HFFc6 (cell line): ENCODE measurements around the gene MACROH2A1. TPM values are rescaled to one million over a fixed set of nuclear protein-coding genes. Genes with fewer than 3 reads are reported as not detected.

Experiments
- DNase-seq: peaks from one replicate; pipeline ENCODE4 v3.0.0-alpha.2; 2018
- H3K27ac Mint-ChIP-seq: 2 replicates; pipeline ENCODE4 v1.8.0; 2020; ENCODE audit warnings: mild to moderate bottlenecking, mixed read lengths
- H3K27me3 Mint-ChIP-seq: 2 replicates; pipeline ENCODE4 v1.8.0; 2021; ENCODE audit warnings: mild to moderate bottlenecking, moderate library complexity, mixed read lengths; ENCODE audit not compliant: insufficient read depth
- H3K36me3 Mint-ChIP-seq: 2 replicates; pipeline ENCODE4 v1.8.0; 2021; ENCODE audit warnings: low read depth, mixed read lengths
- H3K4me1 Mint-ChIP-seq: 2 replicates; pipeline ENCODE4 v1.8.0; 2020; ENCODE audit warnings: low read depth, mixed read lengths
- H3K4me3 Mint-ChIP-seq: 2 replicates; pipeline ENCODE4 v1.8.0; 2020; ENCODE audit warnings: mild to moderate bottlenecking, moderate library complexity, mixed read lengths
- H3K9me3 Mint-ChIP-seq: 2 replicates; pipeline ENCODE4 v1.8.0; 2020; ENCODE audit warnings: mild to moderate bottlenecking, mixed read lengths
- CTCF ChIP-seq: fragments of 200-600 bp; sonication (generic); IDR thresholded peaks from 2 replicates; pipeline ENCODE4 v1.5.0; 2021; ENCODE audit warnings: antibody characterized with exemption, mild to moderate bottlenecking
- total RNA-seq, 6 experiments: library from RNA; stranded (reverse); fragmentation: NEBNext Ultra II Directional; extraction: Animal tissue kit (Norgen Biotek cat#: 25700); gene quantifications; 2 replicates in 1 of 6; 3 replicates in 5 of 6; pipeline ENCODE4 v1.2.3, GENCODE V29; 2021

Gene MACROH2A1
- total RNA-seq, 6 experiments from 2014 or later: 116 to 144 (median 127) TPM

- no peak for TF ChIP-seq CTCF
- no peak for DNase-seq
- H3K27ac Mint-ChIP-seq: peak overlapping the region; percentile 89
- H3K9me3 Mint-ChIP-seq: no peaks in the 10 kb centered on the region
- no peaks in the 10 kb centered on the region; the same call in 1 of the 2 replicates for H3K27me3 Mint-ChIP-seq
- peaks cover 79% of the 10 kb centered on the region for H3K36me3 Mint-ChIP-seq
- peaks cover 83% of the 10 kb centered on the region for H3K4me1 Mint-ChIP-seq
- peak overlapping the region; percentile 57 for H3K4me3 Mint-ChIP-seq
Measured at GRCh38 chr5:135385576-135385975, 13.5 kb downstream of the MACROH2A1 start.

- Mint-ChIP-seq H3K27ac (peak overlapping the region; percentile 89; the same call in 1 of the 2 replicates), H3K4me3 (no peak overlapping the region), H3K4me1 (peaks cover 83% of the 10 kb centered on the region), H3K36me3 (peaks cover 80% of the 10 kb centered on the region), H3K9me3 (no peaks in the 10 kb centered on the region), H3K27me3 (no peaks in the 10 kb centered on the region; the same call in 1 of the 2 replicates)
- TF ChIP-seq CTCF: no peak
- DNase-seq: no peak
Measured at GRCh38 chr5:135384898-135385297, 14.1 kb downstream of the MACROH2A1 start.

- Mint-ChIP-seq H3K4me1 (peaks cover 84% of the 10 kb centered on the region), H3K36me3 (peaks cover 73% of the 10 kb centered on the region), H3K27me3 (no peaks in the 10 kb centered on the region; the same call in 1 of the 2 replicates), H3K4me3 (no peak overlapping the region), H3K27ac (peak overlapping the region; percentile 89), H3K9me3 (no peaks in the 10 kb centered on the region)
- DNase-seq: no peak
- TF ChIP-seq CTCF: no peak
Measured at GRCh38 chr5:135383803-135384495, 15.1 kb downstream of the MACROH2A1 start.

GRCh38 chr5:135382981-135383380 lies 16.1 kb downstream of the MACROH2A1 start:
- Mint-ChIP-seq H3K9me3 (no peaks in the 10 kb centered on the region), H3K27ac (no peak overlapping the region), H3K27me3 (no peaks in the 10 kb centered on the region; the same call in 1 of the 2 replicates), H3K4me1 (peaks cover 85% of the 10 kb centered on the region), H3K4me3 (no peak overlapping the region), H3K36me3 (peaks cover 69% of the 10 kb centered on the region)
- no peak for TF ChIP-seq CTCF
- DNase-seq: no peak

- Mint-ChIP-seq H3K27me3 (peaks cover 2% of the 10 kb centered on the region; the same call in 1 of the 2 replicates), H3K9me3 (no peaks in the 10 kb centered on the region), H3K4me1 (peaks cover 85% of the 10 kb centered on the region), H3K4me3 (no peak overlapping the region), H3K36me3 (peaks cover 69% of the 10 kb centered on the region), H3K27ac (no peak overlapping the region)
- no peak for TF ChIP-seq CTCF
- DNase-seq: no peak
Measured at GRCh38 chr5:135382106-135382790, 16.8 kb downstream of the MACROH2A1 start.
